GM12878 (cell line): ENCODE data around the gene FAT1. TPM values are rescaled to one million over a fixed set of nuclear protein-coding genes. Genes with fewer than 3 reads are reported as not detected.

Experiments used
- ATAC-seq: fragments of 200-7000 bp; cut with Tn5 transposase; 3 replicates; pipeline ENCODE4 v1.9.1; 2020; ENCODE audit warnings: mild to moderate bottlenecking, moderate library complexity
- BruUV-seq: library from RNA; stranded (reverse); fragments of 400-500 nt; replicated peaks from 2 replicates; lab custom pipeline; 2021; lab: Mats Ljungman, UMichigan
- CTCF ChIA-PET: fragments of 300-600 bp; sonication (Branson Sonifier 250); formaldehyde crosslinking; extraction: SDS; loops from one replicate; lab custom pipeline; 2021; ENCODE audit warnings: inconsistent platforms; lab: Yijun Ruan, JAX
- POLR2A ChIA-PET: fragments of 350-600 bp; formaldehyde crosslinking; extraction: SDS; loops from one replicate; lab custom pipeline; 2021; ENCODE audit warnings: inconsistent platforms; lab: Charles Lee
- RAD21 ChIA-PET: fragments of 300-600 bp; sonication (Branson Sonifier 250); formaldehyde crosslinking; loops from one replicate; lab custom pipeline; 2023; ENCODE audit warnings: antibody characterized with exemption; ENCODE audit not compliant: unreplicated experiment; lab: Charles Lee
- SMC1A ChIA-PET: fragments of 300-600 bp; sonication (Branson Sonifier 250); formaldehyde crosslinking; loops from one replicate; lab custom pipeline; 2023; ENCODE audit not compliant: unreplicated experiment, uncharacterized antibody; lab: Charles Lee
- DNase-seq: peaks from one replicate; pipeline ENCODE4 v3.0.0-alpha.2; 2011; ENCODE audit warnings: low read depth, low spot score
- FAIRE-seq: peaks from 3 replicates; lab custom pipeline; 2011; peaks lifted over from hg19 to GRCh38; lab: Jason Lieb, UNC
- H2AFZ ChIP-seq: 2 replicates; pipeline ENCODE4 v1.6.0; 2011; ENCODE audit warnings: low read depth, low read length, control low read depth; ENCODE audit not compliant: control insufficient read depth
- H3K27ac ChIP-seq: 2 replicates; pipeline ENCODE4 v1.5.1; 2011; ENCODE audit warnings: control low read depth; ENCODE audit not compliant: control insufficient read depth, insufficient read depth
- H3K27me3 ChIP-seq, 2 experiments: replicated peaks in 1 of 2; 2 replicates each; pipeline versions ENCODE4 v1.6.0 to v1.6.1; 2011; ENCODE audit warnings: low read length in 1 of 2; ENCODE audit not compliant: control insufficient read depth in 2 of 2, insufficient read depth in 2 of 2
- H3K36me3 ChIP-seq, 2 experiments: 2 replicates each; pipeline ENCODE4 v1.5.1; 2011; ENCODE audit warnings: low read length in 1 of 2; ENCODE audit not compliant: control insufficient read depth in 2 of 2, insufficient read depth in 2 of 2
- H3K4me1 ChIP-seq: 2 replicates; pipeline ENCODE4 v1.6.1; 2011; ENCODE audit warnings: mild to moderate bottlenecking, low read length, moderate library complexity, mixed read lengths; ENCODE audit not compliant: control insufficient read depth, insufficient read depth
- H3K4me2 ChIP-seq: 2 replicates; pipeline ENCODE4 v1.6.0; 2011; ENCODE audit warnings: control low read depth; ENCODE audit not compliant: control insufficient read depth, insufficient read depth
- H3K4me3 ChIP-seq: fragments of 200-600 bp; sonication (generic); 2 replicates; pipeline ENCODE4 v1.5.1; 2016
- H3K79me2 ChIP-seq: 2 replicates; pipeline ENCODE4 v1.6.0; 2011; ENCODE audit warnings: low read length; ENCODE audit not compliant: control insufficient read depth, insufficient read depth
- H3K9ac ChIP-seq: 2 replicates; pipeline ENCODE4 v1.8.0; 2011; ENCODE audit warnings: low read length, control low read depth, mixed read lengths; ENCODE audit not compliant: control insufficient read depth, insufficient read depth
- H3K9me3 ChIP-seq: replicated peaks from 3 replicates; pipeline ENCODE4 v1.5.1; 2011; ENCODE audit warnings: mild to moderate bottlenecking, low read length; ENCODE audit not compliant: control insufficient read depth, insufficient read depth
- H4K20me1 ChIP-seq: 2 replicates; pipeline ENCODE4 v1.6.0; 2011; ENCODE audit not compliant: control insufficient read depth, insufficient read depth
- BCL11A ChIP-seq: IDR thresholded peaks from 2 replicates; pipeline ENCODE4 v1.6.1; 2011; ENCODE audit warnings: low read depth, low read length
- CBX3 ChIP-seq: fragments of 200-600 bp; sonication (generic); IDR thresholded peaks from 2 replicates; pipeline ENCODE4 v1.6.1; 2016; ENCODE audit warnings: low read depth, borderline replicate concordance
- EZH2 ChIP-seq: IDR thresholded peaks from 2 replicates; pipeline ENCODE4 v1.6.1; 2012; ENCODE audit warnings: low read depth, mild to moderate bottlenecking, control low read depth, inconsistent platforms, low read length, borderline replicate concordance; ENCODE audit not compliant: control insufficient read depth
- IRF4 ChIP-seq: IDR thresholded peaks from 2 replicates; pipeline ENCODE4 v1.6.1; 2011; ENCODE audit warnings: low read depth, low read length
- IRF5 ChIP-seq: fragments of 450-650 bp; IDR thresholded peaks from 2 replicates; pipeline ENCODE4 v1.6.1; 2017; ENCODE audit warnings: borderline replicate concordance
- RBBP5 ChIP-seq: fragments of 200-600 bp; sonication (generic); conservative IDR thresholded peaks from 2 replicates; pipeline ENCODE4 v1.6.1; 2016
- SPI1 ChIP-seq: IDR thresholded peaks from 2 replicates; pipeline ENCODE4 v1.6.1; 2011; ENCODE audit warnings: low read depth, mild to moderate bottlenecking, low read length, moderate library complexity, borderline replicate concordance; ENCODE audit not compliant: insufficient read depth
- WGBS: methylation state at CpG from one replicate; pipeline ENCODE4 v1.1.6; 2016; ENCODE audit warnings: low lambda C conversion rate; ENCODE audit not compliant: insufficient replicate concordance, insufficient coverage; ENCODE audit errors: missing lambda C conversion rate; 5-methylcytosine and 5-hydroxymethylcytosine counted together
- in situ Hi-C: fragments of 300-500 bp; cut with MboI; formaldehyde crosslinking; loops from 9 replicates; pipeline ENCODE4 v1.14.3; 2018; ENCODE audit warnings: mixed read lengths
- intact Hi-C: fragments of 100-400 bp; cut with micrococcal nuclease; formaldehyde crosslinking; loops from one replicate; pipeline ENCODE4 v1.14.2; 2022; ENCODE audit not compliant: unreplicated experiment
- polyA plus RNA-seq, 11 experiments: library from polyadenylated mRNA; depleted of rRNA in 4 of 11; unstranded in 6 of 11; stranded (reverse) in 5 of 11; fragments of >200 nt; fragmentation: Nextera tagmentation in 4 of 11; fragmentation: Illumina TruSeq in 1 of 11; extraction: Ambion mirVana in 4 of 11; extraction: Trizol in 1 of 11; gene quantifications; 1 replicate in 1 of 11; 2 replicates in 10 of 11; pipeline versions ENCODE4 v1.2.1 to v1.2.3, GENCODE V29; 2011 to 2016; ENCODE audit warnings: inconsistent platforms in 2 of 11, missing spikeins in 2 of 11, low read depth in 1 of 11
- total RNA-seq, 4 experiments: library from RNA; depleted of rRNA in 3 of 4; stranded (reverse); fragments of >200 nt in 3 of 4; fragmentation: Illumina TruSeq in 1 of 4; extraction: Trizol in 1 of 4; gene quantifications; 2 replicates each; pipeline versions ENCODE4 v1.2.1 to v1.2.3, GENCODE V29; 2013 to 2021
- TF ChIP-seq, protein P1 (sequence below): IDR thresholded peaks from 2 replicates; pipeline ENCODE4 v1.6.1; 2012; ENCODE audit warnings: low read length, inconsistent platforms

Gene FAT1
- total and polyA plus RNA-seq, 10 of the 15 experiments (the other 5 are each of a cell fraction or from before 2014, with no cell fraction given), result 0.04 to 11.8 (median 0.11) TPM; not detected in 1

DNA sequence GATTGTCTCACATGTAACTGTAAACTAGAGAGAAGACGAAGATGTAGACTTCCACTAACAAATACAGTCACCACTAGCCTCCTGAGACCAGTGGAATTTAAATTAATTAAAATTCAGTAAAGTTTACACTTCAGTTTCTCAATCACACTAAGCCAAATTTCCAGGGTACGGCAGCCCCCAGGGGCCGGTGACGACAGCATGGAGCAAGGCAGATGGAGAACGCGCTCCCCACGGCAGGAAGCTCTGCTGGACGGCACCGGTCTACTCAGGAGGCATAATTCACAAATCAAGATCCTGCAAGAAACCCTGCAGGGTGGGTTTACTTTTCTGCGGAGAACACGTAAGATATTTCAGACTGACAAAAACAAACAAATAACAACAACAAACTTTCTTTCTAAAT is 80.7 kb downstream of the FAT1 start:
- Histone ChIP-seq H2AFZ (no peak overlapping the region), H3K27me3 (no peaks in the 10 kb centered on the region), H3K4me1 (no peaks in the 10 kb centered on the region), H3K79me2 (no peaks in the 10 kb centered on the region), H3K36me3 (no peaks in the 10 kb centered on the region), H3K4me3 (no peak overlapping the region), H3K4me2 (no peak overlapping the region), H4K20me1 (no peaks in the 10 kb centered on the region), H3K9me3 (no peaks in the 10 kb centered on the region), H3K27ac (no peak overlapping the region), H3K9ac (no peak overlapping the region)
- no TSS peak for BruUV-seq
- ChIA-PET SMC1A (no interaction called here), RAD21 (no interaction called here), CTCF (no interaction called here), POLR2A (no interaction called here)
- WGBS, result 81% methylated on average over 11 of the region's 11 CpGs
- ATAC-seq, result no peak
- TF ChIP-seq SPI1 (no peak), EZH2 (no peak), CBX3 (no peak), IRF4 (no peak), RBBP5 (no peak), IRF5 (no peak), BCL11A (no peak)
- TF ChIP-seq, protein P1, sequence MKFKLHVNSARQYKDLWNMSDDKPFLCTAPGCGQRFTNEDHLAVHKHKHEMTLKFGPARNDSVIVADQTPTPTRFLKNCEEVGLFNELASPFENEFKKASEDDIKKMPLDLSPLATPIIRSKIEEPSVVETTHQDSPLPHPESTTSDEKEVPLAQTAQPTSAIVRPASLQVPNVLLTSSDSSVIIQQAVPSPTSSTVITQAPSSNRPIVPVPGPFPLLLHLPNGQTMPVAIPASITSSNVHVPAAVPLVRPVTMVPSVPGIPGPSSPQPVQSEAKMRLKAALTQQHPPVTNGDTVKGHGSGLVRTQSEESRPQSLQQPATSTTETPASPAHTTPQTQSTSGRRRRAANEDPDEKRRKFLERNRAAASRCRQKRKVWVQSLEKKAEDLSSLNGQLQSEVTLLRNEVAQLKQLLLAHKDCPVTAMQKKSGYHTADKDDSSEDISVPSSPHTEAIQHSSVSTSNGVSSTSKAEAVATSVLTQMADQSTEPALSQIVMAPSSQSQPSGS, result no peak
- in situ Hi-C loops, result no loop called here
- no peak for DNase-seq
- intact Hi-C loops, result no loop called here
- no peak for FAIRE-seq
